Fibroblast of peridontal ligament (primary cell): ENCODE measurements around the gene POMT1.
"Not testable (repeated sequence)": the region's sequence is repeated elsewhere in the genome, so short reads cannot be mapped to it uniquely, and the experiment has no call there.

Experiments
- DNase-seq: peaks from one replicate; pipeline ENCODE4 v3.0.0-alpha.2; 2010; ENCODE audit errors: extremely low read depth

POMT1 gene, protein sequence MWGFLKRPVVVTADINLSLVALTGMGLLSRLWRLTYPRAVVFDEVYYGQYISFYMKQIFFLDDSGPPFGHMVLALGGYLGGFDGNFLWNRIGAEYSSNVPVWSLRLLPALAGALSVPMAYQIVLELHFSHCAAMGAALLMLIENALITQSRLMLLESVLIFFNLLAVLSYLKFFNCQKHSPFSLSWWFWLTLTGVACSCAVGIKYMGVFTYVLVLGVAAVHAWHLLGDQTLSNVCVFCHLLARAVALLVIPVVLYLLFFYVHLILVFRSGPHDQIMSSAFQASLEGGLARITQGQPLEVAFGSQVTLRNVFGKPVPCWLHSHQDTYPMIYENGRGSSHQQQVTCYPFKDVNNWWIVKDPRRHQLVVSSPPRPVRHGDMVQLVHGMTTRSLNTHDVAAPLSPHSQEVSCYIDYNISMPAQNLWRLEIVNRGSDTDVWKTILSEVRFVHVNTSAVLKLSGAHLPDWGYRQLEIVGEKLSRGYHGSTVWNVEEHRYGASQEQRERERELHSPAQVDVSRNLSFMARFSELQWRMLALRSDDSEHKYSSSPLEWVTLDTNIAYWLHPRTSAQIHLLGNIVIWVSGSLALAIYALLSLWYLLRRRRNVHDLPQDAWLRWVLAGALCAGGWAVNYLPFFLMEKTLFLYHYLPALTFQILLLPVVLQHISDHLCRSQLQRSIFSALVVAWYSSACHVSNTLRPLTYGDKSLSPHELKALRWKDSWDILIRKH

DNA sequence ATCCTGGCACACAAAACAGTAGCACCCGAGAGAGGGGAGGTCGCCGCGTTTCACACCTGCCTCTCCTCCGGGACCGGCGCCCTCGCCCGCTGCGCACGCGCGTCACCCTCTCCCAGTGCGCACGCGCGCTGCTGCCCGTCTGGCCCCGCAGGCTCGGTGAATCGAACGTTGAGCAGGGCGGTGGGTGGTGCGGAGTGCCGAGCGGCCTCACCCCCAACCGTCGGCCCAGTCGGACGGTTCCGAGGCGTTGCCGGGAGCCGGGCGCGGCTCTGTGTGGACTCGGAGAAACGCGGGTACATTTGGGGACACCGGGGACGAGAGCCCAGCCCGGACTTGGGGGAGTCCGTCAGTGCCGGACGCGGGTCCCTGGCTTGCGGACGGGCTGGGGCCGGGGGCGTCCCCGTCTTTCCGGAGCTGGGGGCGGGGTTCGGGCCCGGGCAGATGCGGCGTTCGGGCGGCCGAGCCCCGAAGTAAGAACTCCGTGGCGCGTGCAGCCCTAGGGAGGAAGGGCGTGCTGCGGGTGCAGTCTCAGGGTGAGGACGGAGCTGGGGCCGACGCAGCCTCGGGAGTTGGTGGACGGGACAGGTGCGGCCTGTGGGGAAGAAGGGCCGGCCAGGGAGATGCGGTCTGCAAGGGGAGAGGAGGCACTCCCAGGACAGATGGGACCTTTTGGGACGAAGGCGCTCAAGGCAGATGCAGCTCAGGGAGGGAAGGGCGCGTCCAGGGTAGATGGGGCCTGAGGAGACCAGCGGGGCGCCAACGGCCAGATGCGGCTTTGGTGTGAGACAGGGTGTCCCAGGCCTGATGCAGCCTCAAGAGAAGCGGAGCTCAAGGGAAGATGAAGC is at the start of gene POMT1:
Gene POMT1, plus strand, starts transcription at position 138 of the 845 bp plus-strand sequence. CDS start 1,301 bp downstream, outside the sequence.
- peak; percentile 72 for DNase-seq

DNA sequence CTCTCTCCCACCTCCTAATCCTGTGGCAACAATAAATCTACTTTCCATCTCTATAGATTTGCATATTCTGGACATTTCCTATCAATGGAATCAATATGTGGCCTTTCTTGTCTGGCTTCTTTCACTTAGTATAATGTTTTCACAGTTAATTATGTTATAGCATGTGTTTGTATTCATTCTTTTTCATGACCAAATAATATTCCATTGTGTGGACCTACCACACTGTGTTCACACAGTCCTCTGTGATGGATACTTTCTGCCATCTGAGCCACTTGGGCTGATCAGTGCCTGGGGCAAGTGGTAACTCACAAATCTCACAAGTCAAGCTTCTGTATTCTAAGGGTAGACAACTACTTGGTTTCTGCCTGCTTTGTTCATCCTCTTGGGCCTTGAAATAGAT is 48.7 kb upstream of the POMT1 start:
- no peak for DNase-seq

DNA sequence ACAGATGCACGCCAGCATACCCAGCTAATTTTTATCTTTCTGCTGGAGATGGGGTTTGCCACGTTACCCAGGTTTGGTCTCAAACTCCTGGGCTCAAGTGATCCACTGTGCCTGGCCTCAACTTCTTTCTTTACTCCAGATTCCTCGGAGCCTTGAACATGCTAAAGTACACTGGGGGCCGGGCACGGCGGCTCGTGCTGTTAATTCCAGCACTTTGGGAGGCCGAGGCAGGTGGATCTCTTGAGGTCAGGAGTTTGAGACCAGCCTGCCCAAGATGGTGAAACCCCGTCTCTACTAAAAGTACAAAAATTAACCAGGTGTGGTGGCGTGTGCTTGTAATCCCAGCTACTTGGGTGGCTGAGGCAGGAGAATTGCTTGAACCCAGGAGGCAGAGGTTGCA is 47.1 kb upstream of the POMT1 start:
- not testable (repeated sequence) for DNase-seq

DNA sequence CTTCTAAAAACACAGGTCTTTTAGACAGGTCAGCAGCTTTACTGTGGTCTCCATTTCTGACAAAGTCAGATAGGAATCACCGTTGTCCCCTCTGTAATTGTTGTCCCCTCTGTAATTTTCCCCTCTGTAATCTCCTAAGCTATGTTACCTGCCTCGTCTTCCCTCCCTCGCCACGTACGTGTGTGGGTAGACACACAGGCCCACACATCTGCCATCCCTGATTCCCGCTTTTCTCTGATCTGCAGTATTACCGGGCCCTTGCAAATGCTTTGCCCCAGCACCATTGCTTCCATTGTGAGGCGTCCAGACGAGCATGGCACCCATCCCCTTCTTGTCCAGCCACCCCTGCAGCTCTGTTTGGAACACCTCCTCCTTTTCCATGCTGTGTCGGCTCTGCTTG is 45.0 kb upstream of the POMT1 start:
- no peak for DNase-seq

DNA sequence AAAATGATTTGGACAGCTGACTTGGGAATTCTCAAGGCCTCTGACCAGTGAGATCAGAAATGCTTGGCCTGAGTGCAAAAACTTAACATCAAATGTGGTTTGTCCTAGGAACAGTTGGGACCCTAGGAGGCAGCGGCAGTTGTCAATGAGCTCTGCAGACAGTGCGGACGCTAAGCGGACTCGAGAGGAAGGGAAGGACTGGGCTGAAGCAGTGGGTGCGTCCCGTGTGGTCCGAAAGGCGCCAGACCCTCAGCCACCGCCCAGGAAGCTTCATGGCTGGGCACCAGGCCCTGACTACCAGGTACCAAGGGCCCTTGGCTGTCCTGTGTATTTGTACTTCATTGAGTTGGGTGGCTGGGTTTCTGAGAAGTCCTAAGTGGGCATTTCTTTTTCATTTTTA is 43.7 kb upstream of the POMT1 start:
- no peak for DNase-seq

DNA sequence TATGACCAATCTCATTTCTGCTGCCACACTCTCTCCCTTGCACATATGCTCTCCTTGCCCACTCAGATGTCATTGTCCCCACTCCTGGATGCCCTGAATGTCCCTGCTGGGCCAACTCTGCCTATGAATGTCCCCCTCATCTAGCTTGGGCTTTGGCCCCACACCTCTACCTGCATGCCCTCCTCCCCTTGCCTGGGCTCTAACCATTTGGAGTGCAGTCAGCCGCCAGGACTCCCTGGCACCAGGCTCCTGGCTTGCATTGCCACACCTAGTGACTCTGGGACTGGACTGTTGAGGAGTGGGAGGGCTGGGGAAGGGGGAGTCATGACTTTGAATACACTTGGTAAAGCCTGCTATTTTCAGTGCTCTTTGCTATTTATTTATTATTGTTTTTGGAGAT is 41.6 kb upstream of the POMT1 start:
- DNase-seq = no peak

DNA sequence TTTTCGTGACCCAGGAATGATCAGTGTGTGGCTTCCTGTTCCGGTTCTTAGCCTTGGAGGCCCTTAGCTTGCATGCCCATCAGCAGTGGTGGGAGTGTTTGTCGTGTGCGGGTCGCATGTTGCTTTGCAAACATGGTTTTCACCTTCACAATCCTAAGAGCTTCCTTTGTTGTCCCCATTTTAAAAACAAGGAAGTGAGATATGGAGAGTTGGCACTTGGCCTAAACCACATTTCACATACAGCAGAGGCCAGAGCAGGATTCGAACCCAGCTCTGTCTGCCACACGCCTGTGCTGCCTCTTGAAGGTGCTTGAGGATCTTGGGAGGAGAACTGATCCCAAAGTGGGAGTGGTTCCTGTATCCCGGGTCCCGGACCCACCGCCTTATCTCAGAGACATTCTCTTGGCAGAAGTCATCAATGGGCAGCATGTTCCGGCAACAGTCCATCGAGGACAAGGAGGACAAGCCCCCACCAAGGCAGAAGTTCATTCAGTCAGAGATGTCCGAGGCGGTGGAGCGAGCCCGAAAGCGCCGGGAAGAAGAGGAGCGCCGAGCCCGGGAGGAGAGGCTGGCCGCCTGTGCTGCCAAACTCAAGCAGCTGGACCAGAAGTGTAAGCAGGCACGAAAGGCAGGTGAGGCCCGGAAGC is 38.2 kb upstream of the POMT1 start:
- DNase-seq = no peak

DNA sequence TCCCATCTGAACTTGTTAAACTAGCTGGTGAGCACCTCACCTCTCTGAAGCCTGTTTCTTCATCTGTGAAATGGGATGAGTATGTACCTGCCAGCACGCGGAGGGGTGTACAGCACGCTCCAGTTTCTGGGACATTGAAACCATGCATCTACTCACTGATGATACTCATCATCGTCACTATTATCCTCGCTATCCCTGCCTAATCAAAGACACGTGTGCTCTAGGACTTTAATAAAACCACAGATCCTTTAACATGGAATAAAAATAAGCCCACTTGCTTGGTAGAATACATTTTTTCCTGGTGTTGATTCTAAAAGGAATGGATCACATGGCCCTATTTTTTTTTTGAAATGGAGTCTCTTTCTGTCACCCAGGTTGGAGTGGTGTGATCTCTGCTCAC is 37.3 kb upstream of the POMT1 start:
- DNase-seq = no peak

DNA sequence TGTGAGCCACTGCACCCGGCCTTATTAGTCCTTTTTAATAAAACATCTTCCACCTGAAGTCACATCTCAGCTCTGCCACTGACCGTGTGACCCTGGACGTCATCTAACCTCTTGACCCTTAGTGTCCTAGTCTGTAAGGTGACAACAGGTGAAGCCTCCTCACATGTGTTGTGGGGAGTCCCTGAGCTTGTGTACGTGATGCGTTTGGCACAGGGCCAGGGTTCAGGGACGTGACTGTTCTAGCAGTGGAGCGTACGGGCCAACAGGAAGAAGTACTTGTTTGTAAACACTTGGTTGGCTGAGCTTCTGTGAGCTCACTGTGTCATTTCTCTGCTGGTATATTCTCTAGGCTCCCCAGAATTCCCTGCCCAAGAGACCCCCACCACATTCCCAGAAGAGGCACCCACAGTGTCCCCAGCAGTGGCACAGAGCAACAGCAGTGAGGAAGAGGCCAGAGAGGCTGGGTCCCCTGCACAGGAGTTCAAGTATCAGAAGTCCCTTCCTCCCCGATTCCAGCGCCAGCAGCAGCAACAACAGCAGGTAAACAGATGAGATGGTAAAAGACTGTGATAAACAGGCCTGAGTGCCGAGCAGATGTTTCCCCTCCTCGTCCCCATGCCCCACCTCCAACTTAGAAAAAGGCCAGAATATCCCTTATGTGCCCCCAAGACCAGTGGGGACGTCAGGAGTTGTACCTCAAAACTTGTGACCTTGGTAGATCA is 35.3 kb upstream of the POMT1 start:
- no peak for DNase-seq

DNA sequence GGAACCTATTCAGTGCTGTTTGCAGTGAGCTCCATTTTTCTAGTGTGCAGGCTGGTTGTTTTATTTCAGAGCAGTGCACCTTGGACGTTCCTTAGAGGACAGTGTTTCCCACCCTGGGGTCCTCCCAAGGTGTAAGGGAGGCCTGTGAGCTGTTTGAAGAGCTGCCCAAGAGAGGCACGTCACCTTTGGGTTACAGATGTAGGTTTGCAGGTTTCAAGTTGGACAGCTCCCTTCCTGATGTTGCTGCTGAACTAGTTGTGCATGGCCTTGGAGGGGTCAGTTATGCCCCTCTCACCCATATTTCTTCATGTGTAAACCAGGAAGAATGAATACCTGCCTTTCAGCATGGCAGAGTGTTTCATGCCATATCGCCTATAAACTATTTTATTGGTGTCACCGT is 34.7 kb upstream of the POMT1 start:
- DNase-seq = no peak

DNA sequence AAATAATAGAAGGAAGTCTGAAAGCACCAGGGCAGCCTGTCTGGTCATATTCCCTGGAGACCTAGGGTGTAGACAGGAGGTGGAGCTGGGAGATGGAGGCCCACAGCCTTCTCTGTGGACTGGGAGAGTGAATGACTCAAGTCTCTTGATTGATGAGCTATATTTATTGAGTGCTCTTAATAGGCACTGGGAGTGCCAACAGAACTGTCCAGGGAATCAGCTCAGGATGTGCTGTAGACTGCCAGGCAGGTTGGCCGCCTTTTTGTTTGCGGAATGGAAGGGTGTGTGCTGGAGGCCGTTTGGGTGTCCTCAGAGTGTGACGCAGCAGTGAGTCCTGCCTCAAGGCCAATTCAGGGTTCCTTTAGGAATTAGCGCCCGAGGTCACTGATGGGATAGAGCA is 33.4 kb upstream of the POMT1 start:
- DNase-seq = no peak

DNA sequence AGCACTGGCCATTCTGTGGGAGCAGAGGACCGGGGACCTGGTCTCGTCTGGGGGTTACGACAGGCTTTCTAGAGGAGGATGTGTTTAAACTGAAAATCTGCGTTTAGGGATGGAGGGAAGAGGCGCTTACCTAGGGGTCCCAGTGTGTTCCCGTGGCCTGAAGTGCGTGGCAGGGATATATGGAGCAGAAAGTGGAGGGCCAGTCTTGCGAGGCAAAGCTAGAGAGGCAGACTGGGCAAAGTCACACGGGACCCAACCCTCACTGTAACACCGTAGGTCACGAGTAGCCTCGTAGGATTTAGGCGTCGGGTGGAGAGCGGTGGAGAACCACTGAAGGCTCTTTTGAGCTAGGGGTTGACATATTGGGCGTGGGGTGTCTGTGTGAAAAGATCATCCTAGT is 32.8 kb upstream of the POMT1 start:
- DNase-seq = no peak

DNA sequence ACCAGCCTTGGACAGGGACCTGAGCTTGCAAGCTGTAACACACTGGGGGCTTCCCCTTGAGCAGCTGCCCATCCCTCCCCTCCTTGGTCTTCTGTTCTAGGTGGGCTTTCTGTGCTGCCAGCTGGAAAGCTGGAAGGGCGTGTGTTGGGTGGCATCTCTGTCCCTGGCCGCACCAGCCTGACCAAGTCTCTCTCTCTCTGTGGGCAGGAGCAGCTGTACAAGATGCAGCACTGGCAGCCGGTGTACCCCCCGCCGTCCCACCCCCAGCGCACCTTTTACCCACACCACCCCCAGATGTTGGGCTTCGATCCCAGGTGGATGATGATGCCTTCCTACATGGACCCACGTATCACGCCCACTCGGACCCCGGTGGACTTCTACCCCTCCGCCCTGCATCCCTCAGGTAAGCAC is 32.1 kb upstream of the POMT1 start:
- DNase-seq = no peak

DNA sequence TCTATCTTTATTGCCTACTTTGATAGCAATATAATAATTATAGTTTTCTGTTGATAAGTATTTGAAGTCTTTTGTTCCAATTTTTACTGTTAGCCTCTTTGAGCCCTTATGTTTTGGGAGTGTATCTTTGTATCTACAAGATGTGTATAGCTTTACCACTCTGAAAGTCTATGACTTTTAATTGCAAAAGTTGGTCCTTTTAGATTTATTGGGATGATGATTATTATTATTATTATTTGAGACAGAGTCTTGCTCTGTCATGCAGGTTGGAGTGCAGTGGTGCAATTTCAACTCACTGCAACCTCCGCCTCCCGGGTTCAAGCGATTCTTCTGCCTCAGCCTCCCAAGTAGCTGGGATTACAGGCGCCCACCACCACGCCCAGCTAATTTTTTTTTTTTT is 30.6 kb upstream of the POMT1 start:
- DNase-seq = not testable (repeated sequence)

DNA sequence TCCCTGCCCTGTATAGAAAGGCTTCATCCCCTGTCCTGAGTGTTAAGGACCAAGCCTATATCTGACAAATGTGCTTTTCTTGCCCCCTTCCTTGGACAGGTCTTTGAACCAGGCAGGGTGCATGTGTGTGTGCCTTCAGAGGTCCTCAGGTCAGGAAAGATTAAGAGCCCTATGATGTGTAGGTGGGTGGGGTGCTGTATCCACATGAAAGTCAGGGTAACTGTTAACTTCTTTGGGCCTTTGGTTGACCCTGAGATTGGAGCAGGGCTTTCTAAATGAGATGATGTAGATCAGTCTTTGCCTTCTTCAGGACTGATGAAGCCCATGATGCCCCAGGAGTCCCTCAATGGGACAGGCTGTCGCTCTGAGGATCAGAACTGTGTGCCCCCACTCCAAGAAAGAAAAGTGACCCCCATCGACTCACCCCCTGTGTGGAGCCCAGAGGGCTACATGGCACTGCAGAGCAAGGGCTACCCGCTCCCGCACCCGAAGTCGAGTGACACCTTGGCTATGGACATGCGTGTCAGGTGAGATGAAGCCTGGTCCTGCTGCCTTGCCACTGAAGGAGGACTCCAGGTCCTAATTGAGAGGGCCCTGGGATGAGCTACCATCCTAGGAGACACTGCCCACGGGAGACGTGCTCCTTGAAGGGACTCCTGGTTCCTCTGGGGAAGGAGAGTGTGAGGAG is 29.4 kb upstream of the POMT1 start:
- no peak for DNase-seq

DNA sequence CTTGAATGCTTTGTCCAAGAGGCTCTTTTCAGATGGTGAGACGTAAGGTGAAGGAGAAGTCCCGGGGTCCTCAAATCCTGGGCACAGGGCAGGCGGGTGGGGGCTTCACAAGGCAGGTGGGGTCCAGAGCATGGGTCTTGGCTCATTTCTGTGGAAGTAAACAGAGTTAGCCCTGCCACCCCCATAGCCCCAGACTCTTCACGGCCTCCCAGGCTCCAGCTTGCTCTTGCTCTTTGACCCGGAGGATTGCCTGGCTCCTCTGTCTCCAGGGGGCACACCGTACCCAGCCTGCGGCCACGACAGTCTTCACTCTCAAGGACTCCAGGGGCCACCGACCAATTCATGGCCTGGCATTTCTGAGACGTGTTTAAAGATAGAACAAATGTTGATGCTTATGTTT is 28.8 kb upstream of the POMT1 start:
- DNase-seq = no peak

DNA sequence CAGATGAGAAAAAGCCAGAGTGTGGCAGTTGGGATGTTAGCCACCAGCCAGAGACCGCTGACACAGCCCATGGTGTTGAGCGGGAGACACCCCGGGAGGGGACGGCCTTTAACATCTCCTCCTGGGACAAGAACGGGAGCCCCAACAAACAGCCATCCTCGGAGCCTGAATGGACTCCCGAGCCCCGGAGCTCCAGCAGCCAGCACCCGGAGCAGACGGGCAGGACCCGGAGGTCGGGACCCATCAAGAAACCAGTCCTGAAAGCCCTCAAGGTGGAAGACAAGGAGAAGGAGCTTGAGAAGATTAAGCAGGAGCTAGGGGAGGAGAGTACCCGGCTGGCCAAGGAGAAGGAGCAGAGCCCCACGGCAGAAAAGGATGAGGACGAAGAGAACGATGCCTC is 28.0 kb upstream of the POMT1 start:
- DNase-seq = no peak

DNA sequence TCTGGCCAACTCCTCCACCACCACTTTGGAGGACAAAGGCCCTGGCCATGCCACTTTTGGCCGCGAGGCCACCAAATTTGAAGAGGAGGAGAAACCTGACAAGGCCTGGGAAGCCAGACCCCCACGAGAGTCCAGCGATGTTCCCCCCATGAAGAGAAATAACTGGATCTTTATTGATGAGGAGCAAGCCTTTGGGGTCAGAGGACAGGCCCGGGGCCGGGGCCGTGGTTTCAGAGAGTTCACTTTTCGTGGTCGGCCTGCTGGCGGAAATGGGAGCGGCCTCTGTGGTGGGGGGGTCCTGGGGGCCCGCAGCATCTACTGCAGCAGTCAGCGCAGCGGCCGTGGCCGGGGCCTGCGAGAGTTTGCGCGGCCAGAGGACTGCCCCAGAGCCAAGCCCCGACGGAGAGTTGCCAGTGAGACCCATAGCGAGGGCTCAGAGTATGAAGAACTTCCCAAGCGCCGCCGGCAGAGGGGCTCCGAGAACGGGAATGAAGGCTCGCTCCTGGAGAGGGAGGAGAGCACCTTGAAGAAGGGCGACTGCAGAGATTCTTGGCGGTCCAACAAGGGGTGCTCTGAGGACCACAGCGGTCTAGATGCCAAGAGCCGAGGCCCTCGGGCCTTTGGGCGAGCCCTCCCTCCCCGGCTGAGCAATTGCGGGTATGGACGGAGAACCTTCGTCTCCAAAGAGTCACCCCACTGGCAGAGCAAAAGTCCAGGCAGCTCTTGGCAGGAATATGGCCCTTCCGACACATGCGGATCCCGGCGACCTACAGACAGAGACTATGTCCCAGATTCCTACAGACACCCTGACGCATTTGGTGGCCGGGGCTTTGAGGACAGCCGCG is 27.4 kb upstream of the POMT1 start:
- no peak for DNase-seq

DNA sequence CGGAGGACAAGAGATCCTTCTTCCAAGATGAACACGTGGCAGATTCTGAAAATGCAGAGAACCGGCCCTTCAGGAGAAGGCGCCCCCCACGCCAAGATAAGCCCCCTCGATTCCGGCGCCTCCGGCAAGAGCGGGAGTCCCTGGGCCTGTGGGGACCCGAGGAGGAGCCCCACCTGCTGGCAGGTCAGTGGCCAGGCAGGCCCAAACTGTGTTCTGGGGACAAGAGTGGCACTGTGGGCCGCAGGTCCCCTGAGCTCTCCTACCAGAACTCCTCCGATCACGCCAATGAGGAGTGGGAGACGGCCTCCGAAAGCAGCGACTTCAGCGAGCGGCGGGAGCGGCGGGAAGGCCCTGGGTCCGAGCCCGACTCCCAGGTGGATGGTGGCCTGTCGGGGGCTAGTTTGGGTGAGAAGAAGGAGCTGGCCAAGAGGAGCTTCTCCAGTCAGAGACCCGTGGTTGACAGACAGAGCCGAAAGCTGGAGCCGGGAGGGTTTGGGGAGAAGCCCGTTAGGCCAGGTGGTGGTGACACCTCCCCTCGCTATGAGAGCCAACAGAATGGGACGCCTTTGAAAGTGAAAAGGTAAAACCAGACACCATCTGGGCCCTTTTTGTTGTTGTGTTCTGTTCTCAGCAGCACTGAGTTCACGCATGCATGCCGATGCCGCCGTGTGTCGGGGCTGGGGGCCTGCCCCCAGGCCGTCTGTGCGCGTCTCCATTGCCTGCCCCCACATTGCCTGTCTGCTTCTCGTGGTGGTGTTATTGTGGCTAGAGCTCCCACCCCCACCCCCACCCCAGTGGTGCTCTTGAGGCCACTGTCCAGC is 26.6 kb upstream of the POMT1 start:
- DNase-seq = no peak
